Fibroblast of pulmonary artery (primary cell): Measurements from ENCODE around the gene ZFR2.

Experiments used
- DNase-seq: peaks from one replicate; pipeline ENCODE4 v3.0.0-alpha.2; 2010; ENCODE audit warnings: low read depth
- H3K4me3 ChIP-seq: replicated peaks from 2 replicates; pipeline ENCODE4 v1.5.1; 2011; ENCODE audit warnings: low read depth, mild to moderate bottlenecking, control low read depth, low read length, moderate library complexity
- TF ChIP-seq, protein P1 (sequence below): IDR thresholded peaks from 2 replicates; pipeline ENCODE4 v1.5.1; 2011; ENCODE audit warnings: mild to moderate bottlenecking, control low read depth, low read length, inconsistent platforms; ENCODE audit errors: missing control alignments

Gene ZFR2

DNA sequence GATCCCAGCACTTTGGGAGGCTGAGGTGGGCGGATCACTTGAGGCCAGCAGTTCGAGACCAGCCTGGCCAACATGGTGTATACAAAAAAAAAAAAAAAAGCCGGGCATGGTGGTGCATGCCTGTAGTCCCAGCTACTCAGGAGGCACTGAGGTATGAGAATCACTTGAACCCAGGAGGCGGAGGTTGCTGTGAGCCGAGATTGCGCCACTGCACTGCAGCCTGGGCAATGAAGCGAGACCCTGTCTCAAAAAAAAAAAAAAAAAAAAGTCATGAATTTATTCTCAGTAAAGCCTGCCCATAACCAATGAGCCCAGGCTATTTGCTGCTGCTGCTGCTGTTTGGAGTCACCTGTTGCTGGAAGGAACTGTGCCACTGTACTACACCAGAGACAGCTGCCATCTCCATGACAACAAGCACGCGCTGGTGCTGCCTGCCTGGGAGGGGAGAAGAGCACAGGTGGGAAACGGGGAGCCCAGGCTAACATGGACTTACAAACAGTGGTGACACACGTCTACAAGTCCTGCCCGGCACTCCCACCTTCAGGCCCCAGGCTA, 11.3 kb downstream of the ZFR2 start:
- TF ChIP-seq, protein P1, sequence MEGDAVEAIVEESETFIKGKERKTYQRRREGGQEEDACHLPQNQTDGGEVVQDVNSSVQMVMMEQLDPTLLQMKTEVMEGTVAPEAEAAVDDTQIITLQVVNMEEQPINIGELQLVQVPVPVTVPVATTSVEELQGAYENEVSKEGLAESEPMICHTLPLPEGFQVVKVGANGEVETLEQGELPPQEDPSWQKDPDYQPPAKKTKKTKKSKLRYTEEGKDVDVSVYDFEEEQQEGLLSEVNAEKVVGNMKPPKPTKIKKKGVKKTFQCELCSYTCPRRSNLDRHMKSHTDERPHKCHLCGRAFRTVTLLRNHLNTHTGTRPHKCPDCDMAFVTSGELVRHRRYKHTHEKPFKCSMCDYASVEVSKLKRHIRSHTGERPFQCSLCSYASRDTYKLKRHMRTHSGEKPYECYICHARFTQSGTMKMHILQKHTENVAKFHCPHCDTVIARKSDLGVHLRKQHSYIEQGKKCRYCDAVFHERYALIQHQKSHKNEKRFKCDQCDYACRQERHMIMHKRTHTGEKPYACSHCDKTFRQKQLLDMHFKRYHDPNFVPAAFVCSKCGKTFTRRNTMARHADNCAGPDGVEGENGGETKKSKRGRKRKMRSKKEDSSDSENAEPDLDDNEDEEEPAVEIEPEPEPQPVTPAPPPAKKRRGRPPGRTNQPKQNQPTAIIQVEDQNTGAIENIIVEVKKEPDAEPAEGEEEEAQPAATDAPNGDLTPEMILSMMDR, result no peak
- no peak overlapping the region for H3K4me3 ChIP-seq
- no peak for DNase-seq

DNA sequence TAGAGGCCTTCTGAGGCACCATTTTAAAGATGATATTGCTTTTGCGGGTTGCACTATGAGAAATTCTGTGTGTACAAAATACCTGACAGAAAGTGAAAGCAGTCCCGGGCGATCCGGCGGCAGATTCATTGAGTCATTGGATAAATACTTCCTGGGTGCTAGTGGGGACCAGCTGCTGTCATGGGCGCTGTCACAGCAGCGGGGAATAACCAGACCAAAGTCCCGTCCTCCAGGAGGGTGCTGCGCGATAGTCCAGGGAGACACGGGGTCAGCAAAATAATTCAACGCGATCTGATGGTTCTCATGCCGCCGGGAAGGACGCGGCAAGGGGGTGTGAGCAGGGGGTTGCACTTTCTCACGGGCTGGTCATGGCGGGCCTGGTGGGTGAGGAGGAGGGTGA, 13.5 kb downstream of the ZFR2 start:
- DNase-seq, result no peak
- TF ChIP-seq, protein P1, result no peak
- no peak overlapping the region for H3K4me3 ChIP-seq

- no peak overlapping the region for H3K4me3 ChIP-seq
- TF ChIP-seq, protein P1, result peak; percentile 37
- DNase-seq, result peak; percentile 82
Measured at GRCh38 chr19:3852614-3853254, 16.1 kb downstream of the ZFR2 start.

- DNase-seq, result no peak
- TF ChIP-seq, protein P1, result no peak
- H3K4me3 ChIP-seq, result no peak overlapping the region
Measured at GRCh38 chr19:3852177-3852511, 16.7 kb downstream of the ZFR2 start.

- DNase-seq, result no peak
- TF ChIP-seq, protein P1, result no peak
- H3K4me3 ChIP-seq, result no peak overlapping the region
Measured at GRCh38 chr19:3851254-3852176, 17.3 kb downstream of the ZFR2 start.

- H3K4me3 ChIP-seq, result no peak overlapping the region
- DNase-seq, result no peak
- TF ChIP-seq, protein P1, result no peak
Measured at GRCh38 chr19:3850320-3850972, 18.4 kb downstream of the ZFR2 start.
